H1 (cell line): ENCODE measurements around the gene AAMDC. TPM values are rescaled to one million over a fixed set of nuclear protein-coding genes. Genes with fewer than 3 reads are reported as not detected.
A peak's percentile ranks its signal among the peaks of the same experiment; 100 is the strongest.

ENCODE experiments used
- CTCF ChIA-PET: fragments of 300-600 bp; sonication (Branson Sonifier 250); formaldehyde crosslinking; loops from one replicate; lab custom pipeline; 2021; ENCODE audit not compliant: partially characterized antibody; lab: Charles Lee
- POLR2A ChIA-PET: fragments of 300-600 bp; sonication (Branson Sonifier 250); formaldehyde crosslinking; loops from one replicate; lab custom pipeline; 2021; ENCODE audit warnings: inconsistent platforms; ENCODE audit not compliant: partially characterized antibody; lab: Charles Lee
- DNase-seq, 2 experiments: peaks; one replicate each; pipeline versions ENCODE4 v3.0.0 to v3.0.0-alpha.2; 2010 to 2022; ENCODE audit warnings: low spot score in 2 of 2, low read depth in 1 of 2, mixed read lengths in 1 of 2
- FAIRE-seq: peaks from 2 replicates; lab custom pipeline; 2011; peaks lifted over from hg19 to GRCh38; lab: Jason Lieb, UNC
- H2AFZ ChIP-seq: 2 replicates; pipeline ENCODE4 v1.8.1; 2012; ENCODE audit warnings: low read length, inconsistent platforms
- H2AK5ac ChIP-seq: 2 replicates; pipeline ENCODE4 v1.6.1; 2013; ENCODE audit warnings: low read depth, low read length
- H2BK120ac ChIP-seq: replicated peaks from 2 replicates; pipeline ENCODE3; 2013; ENCODE audit warnings: low read depth, low read length, inconsistent platforms
- H2BK12ac ChIP-seq: 2 replicates; pipeline ENCODE4 v1.6.1; 2013; ENCODE audit warnings: low read depth, low read length
- H2BK15ac ChIP-seq: 2 replicates; pipeline ENCODE4 v1.6.1; 2013; ENCODE audit warnings: low read length
- H2BK20ac ChIP-seq: 2 replicates; pipeline ENCODE4 v1.6.1; 2013; ENCODE audit warnings: low read length
- H2BK5ac ChIP-seq: 2 replicates; pipeline ENCODE4 v1.6.1; 2013; ENCODE audit warnings: low read depth, low read length
- H3K14ac ChIP-seq: 2 replicates; pipeline ENCODE4 v1.6.1; 2013; ENCODE audit warnings: inconsistent platforms; ENCODE audit not compliant: insufficient read length
- H3K18ac ChIP-seq: 2 replicates; pipeline ENCODE4 v1.6.1; 2013; ENCODE audit warnings: low read length; ENCODE audit errors: extremely low read depth
- H3K23ac ChIP-seq: 2 replicates; pipeline ENCODE4 v1.6.1; 2013; ENCODE audit warnings: inconsistent platforms; ENCODE audit not compliant: insufficient read length
- H3K23me2 ChIP-seq: 2 replicates; pipeline ENCODE4 v1.6.1; 2013; ENCODE audit warnings: low read depth, low read length
- H3K27ac ChIP-seq: 2 replicates; pipeline ENCODE4 v1.6.1; 2011; ENCODE audit warnings: low read depth, low read length, inconsistent platforms
- H3K27me3 ChIP-seq, 4 experiments: replicated peaks in 1 of 4; 1 replicate in 1 of 4; 2 replicates in 3 of 4; pipeline versions ENCODE4 v1.6.1 to v1.8.1; 2011 to 2013; ENCODE audit warnings: low read length in 3 of 4, mild to moderate bottlenecking in 3 of 4, inconsistent platforms in 2 of 4, mixed read lengths in 2 of 4, moderate library complexity in 1 of 4; ENCODE audit not compliant: control insufficient read depth in 3 of 4, insufficient read depth in 3 of 4; ENCODE audit errors: extremely low read depth in 1 of 4
- H3K36me3 ChIP-seq, 4 experiments: 2 replicates each; pipeline versions ENCODE4 v1.6.1 to v1.8.1; 2011 to 2013; ENCODE audit warnings: mild to moderate bottlenecking in 4 of 4, low read length in 3 of 4, moderate library complexity in 2 of 4, control low read depth in 1 of 4, inconsistent platforms in 1 of 4; ENCODE audit not compliant: insufficient read depth in 4 of 4, control insufficient read depth in 2 of 4
- H3K4ac ChIP-seq: replicated peaks from 2 replicates; pipeline ENCODE3; 2013; ENCODE audit warnings: low read length, low read depth, mixed read lengths, inconsistent platforms; ENCODE audit not compliant: insufficient read length
- H3K4me1 ChIP-seq, 4 experiments: replicated peaks in 1 of 4; 1 replicate in 1 of 4; 2 replicates in 3 of 4; pipeline versions ENCODE4 v1.6.1 to v1.8.1; 2011 to 2013; ENCODE audit warnings: low read length in 3 of 4, inconsistent platforms in 2 of 4, mixed read lengths in 1 of 4; ENCODE audit not compliant: insufficient read depth in 4 of 4, control insufficient read depth in 3 of 4
- H3K4me2 ChIP-seq, 2 experiments: 2 replicates each; pipeline versions ENCODE4 v1.6.1 to v1.8.1; 2011 to 2013; ENCODE audit warnings: low read depth in 2 of 2, low read length in 2 of 2, control low read depth in 1 of 2, inconsistent platforms in 1 of 2, mild to moderate bottlenecking in 1 of 2; ENCODE audit not compliant: insufficient read depth in 1 of 2
- H3K4me3 ChIP-seq, 4 experiments: fragments of 200-600, 300-600 bp in 1 of 4; sonication (generic), shearing (Covaris generic), sonication (Bioruptor Twin) in 1 of 4; 2 replicates each; pipeline versions ENCODE4 v1.5.1 to v1.8.1; 2011 to 2016; ENCODE audit warnings: low read length in 4 of 4, low read depth in 3 of 4, control low read depth in 2 of 4, inconsistent platforms in 2 of 4, mild to moderate bottlenecking in 2 of 4, mixed read lengths in 1 of 4, moderate library complexity in 1 of 4; ENCODE audit not compliant: insufficient read depth in 2 of 4; ENCODE audit errors: extremely low read depth in 1 of 4
- H3K56ac ChIP-seq: replicated peaks from 2 replicates; pipeline ENCODE3; 2013; ENCODE audit warnings: low read depth, mild to moderate bottlenecking, mixed read lengths, low read length, inconsistent platforms; ENCODE audit not compliant: insufficient read length
- H3K79me1 ChIP-seq: 2 replicates; pipeline ENCODE4 v1.6.1; 2013; ENCODE audit warnings: low read depth, low read length, control low read depth
- H3K79me2 ChIP-seq, 2 experiments: 2 replicates each; pipeline versions ENCODE4 v1.6.1 to v1.8.1; 2012 to 2013; ENCODE audit warnings: low read length in 2 of 2, mild to moderate bottlenecking in 2 of 2, inconsistent platforms in 1 of 2; ENCODE audit not compliant: insufficient read depth in 2 of 2, control insufficient read depth in 1 of 2
- H3K9ac ChIP-seq, 4 experiments: replicated peaks in 1 of 4; 1 replicate in 1 of 4; 2 replicates in 3 of 4; pipeline versions ENCODE4 v1.6.1 to v1.8.1; 2011 to 2013; ENCODE audit warnings: low read depth in 3 of 4, low read length in 3 of 4, control low read depth in 2 of 4, mild to moderate bottlenecking in 2 of 4, moderate library complexity in 2 of 4, inconsistent platforms in 1 of 4; ENCODE audit errors: extremely low read depth in 1 of 4
- H3K9me3 ChIP-seq, 2 experiments: 2 replicates each; pipeline versions ENCODE4 v1.6.1 to v1.8.1; 2012 to 2013; ENCODE audit warnings: mild to moderate bottlenecking in 2 of 2, moderate library complexity in 2 of 2, control low read depth in 1 of 2, inconsistent platforms in 1 of 2, low read depth in 1 of 2, low read length in 1 of 2, mixed read lengths in 1 of 2; ENCODE audit not compliant: insufficient read depth in 2 of 2
- H4K20me1 ChIP-seq, 2 experiments: replicated peaks in 1 of 2; 2 replicates each; pipeline versions ENCODE3 to v1.8.1; 2011 to 2013; ENCODE audit warnings: inconsistent platforms in 2 of 2, low read length in 2 of 2, mild to moderate bottlenecking in 1 of 2; ENCODE audit not compliant: insufficient read depth in 2 of 2, control insufficient read depth in 1 of 2
- H4K5ac ChIP-seq: 2 replicates; pipeline ENCODE4 v1.6.1; 2013; ENCODE audit warnings: low read length, low read depth, mixed read lengths, inconsistent platforms; ENCODE audit not compliant: insufficient read length
- H4K8ac ChIP-seq: 2 replicates; pipeline ENCODE4 v1.8.0; 2013; ENCODE audit warnings: mild to moderate bottlenecking, moderate library complexity, low read length, inconsistent platforms; ENCODE audit not compliant: insufficient read depth; ENCODE audit errors: extremely low read depth
- H4K91ac ChIP-seq: replicated peaks from 2 replicates; pipeline ENCODE3; 2013; ENCODE audit warnings: low read length, mixed read lengths, inconsistent platforms; ENCODE audit not compliant: insufficient read length
- ASH2L ChIP-seq: fragments of 200-600, 300-600 bp; sonication (generic); IDR thresholded peaks from one replicate; pipeline ENCODE4 v1.7.1; 2017; ENCODE audit warnings: low read length
- JUN ChIP-seq: IDR thresholded peaks from 2 replicates; pipeline ENCODE4 v1.6.1; 2011; ENCODE audit warnings: low read depth, mild to moderate bottlenecking, improper control_type of control experiment, low read length
- KDM1A ChIP-seq: fragments of 200-600, 300-600 bp; sonication (generic); IDR thresholded peaks from 2 replicates; pipeline ENCODE4 v1.7.1; 2016; ENCODE audit warnings: mild to moderate bottlenecking, low read length, borderline replicate concordance
- POLR2A ChIP-seq, 2 experiments: IDR thresholded peaks; 1 replicate in 1 of 2; 2 replicates in 1 of 2; pipeline ENCODE4 v1.6.1; 2011; ENCODE audit warnings: low read depth in 2 of 2, low read length in 2 of 2, mild to moderate bottlenecking in 2 of 2; ENCODE audit errors: control extremely low read depth in 1 of 2
- POLR2AphosphoS5 ChIP-seq: IDR thresholded peaks from 2 replicates; pipeline ENCODE4 v1.6.1; 2011; ENCODE audit warnings: low read depth, low read length
- RAD21 ChIP-seq, 2 experiments: IDR thresholded peaks in 1 of 2; conservative IDR thresholded peaks in 1 of 2; 2 replicates each; pipeline ENCODE4 v1.6.1; 2011; ENCODE audit warnings: low read depth in 2 of 2, low read length in 2 of 2, improper control_type of control experiment in 1 of 2, inconsistent platforms in 1 of 2, mild to moderate bottlenecking in 1 of 2, moderate library complexity in 1 of 2
- TAF1 ChIP-seq: IDR thresholded peaks from 2 replicates; pipeline ENCODE4 v1.6.1; 2011; ENCODE audit warnings: mild to moderate bottlenecking, low read depth, low read length
- TEAD4 ChIP-seq: IDR thresholded peaks from 2 replicates; pipeline ENCODE4 v1.6.1; 2012; ENCODE audit warnings: low read depth, low read length, inconsistent platforms, mixed read lengths
- WGBS, 2 experiments: shearing (Covaris generic) in 1 of 2; methylation state at CpG; one replicate each; pipeline versions ENCODE4 v1.1.6 to v1.1.7; 2013 to 2015; ENCODE audit warnings: low lambda C conversion rate in 2 of 2, mixed read lengths in 2 of 2, inconsistent platforms in 1 of 2, low coverage in 1 of 2, missing lambda C conversion rate in 1 of 2; ENCODE audit not compliant: insufficient replicate concordance in 2 of 2, insufficient coverage in 1 of 2, insufficient read length in 1 of 2; ENCODE audit errors: extremely low coverage in 1 of 2, missing lambda C conversion rate in 1 of 2; 5-methylcytosine and 5-hydroxymethylcytosine counted together
- polyA plus RNA-seq, 7 experiments: library from polyadenylated mRNA; depleted of rRNA in 3 of 7; stranded (reverse) in 5 of 7; unstranded in 2 of 7; fragments of >200 nt in 5 of 7; fragments of 200-250 nt in 2 of 7; gene quantifications; 1 replicate in 5 of 7; 2 replicates in 1 of 7; 4 replicates in 1 of 7; pipeline versions ENCODE4 v1.2.1 to v1.2.3, GENCODE V29; 2011 to 2013; ENCODE audit warnings: missing spikeins in 2 of 7, mixed read lengths in 2 of 7
- total RNA-seq: library from RNA; stranded (reverse); fragmentation: NEBNext Ultra II Directional; extraction: Animal tissue kit (Norgen Biotek cat#: 25700); gene quantifications from 2 replicates; pipeline ENCODE4 v1.2.1, GENCODE V29; 2021
- TF ChIP-seq, protein P1 (sequence below): IDR thresholded peaks from 2 replicates; pipeline ENCODE4 v1.6.1; 2012; ENCODE audit warnings: inconsistent platforms

The AAMDC gene
- total and polyA plus RNA-seq, 2 of the 8 experiments (the other 6 are each of a cell fraction or from before 2014, with no cell fraction given), result 17.2 to 19.5 TPM

DNA sequence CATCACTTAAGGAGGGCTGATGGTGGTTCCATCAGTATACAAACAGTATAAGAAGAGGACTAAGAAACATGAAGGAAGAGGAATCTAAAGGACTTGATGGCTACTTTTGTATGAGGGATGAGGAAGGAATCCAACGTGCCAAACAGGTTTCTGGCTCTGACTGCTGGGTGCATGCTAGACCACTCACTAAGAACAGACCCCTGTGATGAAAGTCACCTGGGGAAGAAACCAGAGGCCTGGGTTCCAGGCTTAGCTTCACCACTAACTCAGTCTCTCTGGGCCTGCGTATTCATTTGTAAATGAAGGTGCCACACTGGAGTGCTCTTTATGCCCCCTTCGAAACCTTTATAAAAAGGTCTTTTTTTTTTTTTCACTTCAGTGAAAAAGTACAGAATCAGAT is 55.1 kb downstream of the AAMDC start:
- no peak overlapping the region for H2BK20ac ChIP-seq
- H2AK5ac ChIP-seq, result no peak overlapping the region; the same call in 1 of the 2 replicates
- H3K27ac ChIP-seq, result no peak overlapping the region
- H3K79me2 ChIP-seq, result no peaks in the 10 kb centered on the region
- H3K23ac ChIP-seq, result no peak overlapping the region
- no peak overlapping the region for H4K8ac ChIP-seq
- H3K56ac ChIP-seq, result no peak overlapping the region
- H4K20me1 ChIP-seq, result no peaks in the 10 kb centered on the region
- H2AFZ ChIP-seq, result no peak overlapping the region
- H3K4me1 ChIP-seq, result peaks cover 0 to 4% (median 0%) of the 10 kb centered on the region in 4 experiments; a peak in 3 of 7 replicates
- H4K91ac ChIP-seq, result no peak overlapping the region
- H2BK120ac ChIP-seq, result no peak overlapping the region
- H3K23me2 ChIP-seq, result no peaks in the 10 kb centered on the region
- WGBS, 2 experiments, result 58% methylated on average over 3 of the region's 3 CpGs; no CpG with 5 or more reads in 1 of the 2 experiments
- no peak for DNase-seq
- no peak overlapping the region for H4K5ac ChIP-seq
- no peak overlapping the region for H3K14ac ChIP-seq
- TF ChIP-seq KDM1A (no peak), POLR2A (IDR thresholded peaks at IDR 0.05; ENCODE audit: control extremely low read depth in 1 of 2, low read depth in 2 of 2, low read length in 2 of 2) (no peak), RAD21 (IDR thresholded peaks at IDR 0.05 in 1 of 2, conservative IDR thresholded peaks at IDR 0.05 in 1 of 2; ENCODE audit: low read depth in 2 of 2, low read length in 2 of 2) (no peak), ASH2L (peak; percentile 36), POLR2AphosphoS5 (no peak), TAF1 (no peak), TEAD4 (0 out of 2 replicates have a peak, but pooled peaks have one; percentile 24), JUN (no peak)
- TF ChIP-seq, protein P1, sequence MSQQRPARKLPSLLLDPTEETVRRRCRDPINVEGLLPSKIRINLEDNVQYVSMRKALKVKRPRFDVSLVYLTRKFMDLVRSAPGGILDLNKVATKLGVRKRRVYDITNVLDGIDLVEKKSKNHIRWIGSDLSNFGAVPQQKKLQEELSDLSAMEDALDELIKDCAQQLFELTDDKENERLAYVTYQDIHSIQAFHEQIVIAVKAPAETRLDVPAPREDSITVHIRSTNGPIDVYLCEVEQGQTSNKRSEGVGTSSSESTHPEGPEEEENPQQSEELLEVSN, result no peak
- no peak overlapping the region for H3K18ac ChIP-seq
- H3K79me1 ChIP-seq, result no peaks in the 10 kb centered on the region
- H3K9me3 ChIP-seq, result no peaks in the 10 kb centered on the region
- FAIRE-seq, result peak; percentile 7
- no peak overlapping the region for H3K4ac ChIP-seq
- H3K4me2 ChIP-seq, result 0 out of 4 replicates have a peak overlapping the region, but pooled peaks have one; percentile 20 to 33
- CTCF ChIA-PET, result interaction anchor here (0.6 kb wide), 1 partner anchor 503 kb away, joined by 3 read pairs; no protein-coding TSS in a partner anchor
- H3K9ac ChIP-seq, result no peak overlapping the region
- H3K4me3 ChIP-seq, result no peak overlapping the region
- H2BK5ac ChIP-seq, result no peak overlapping the region
- H2BK12ac ChIP-seq, result no peak overlapping the region
- POLR2A ChIA-PET, result interaction anchor here (0.6 to 1.1 kb wide), 3 partner anchors 13 to 331 kb away, joined by 3 to 4 read pairs (median 4); no protein-coding TSS in a partner anchor
- H2BK15ac ChIP-seq, result no peak overlapping the region
- no peaks in the 10 kb centered on the region for H3K27me3 ChIP-seq
- H3K36me3 ChIP-seq, result peaks cover 2 to 12% (median 3%) of the 10 kb centered on the region in 4 experiments; a peak in 7 of 8 replicates
